Activated naive CD8-positive, alpha-beta T cell treated with anti-CD3 and anti-CD28 coated beads for 36 hours (primary cell): ENCODE results near the gene ATXN7L3. TPM values are rescaled to one million over a fixed set of nuclear protein-coding genes. Genes with fewer than 3 reads are reported as not detected.
"Not testable (repeated sequence)": the region's sequence is repeated elsewhere in the genome, so short reads cannot be mapped to it uniquely, and the experiment has no call there.

Experiments used
- DNase-seq: peaks from one replicate; pipeline ENCODE4 v3.0.0; 2021
- H3K27ac Mint-ChIP-seq: one replicate; pipeline ENCODE4 v1.8.0; 2022; ENCODE audit warnings: mild to moderate bottlenecking, moderate library complexity, mixed read lengths
- H3K27me3 Mint-ChIP-seq: one replicate; pipeline ENCODE4 v1.8.0; 2022; ENCODE audit warnings: mild to moderate bottlenecking, mixed read lengths
- H3K36me3 Mint-ChIP-seq: one replicate; pipeline ENCODE4 v1.8.0; 2021; ENCODE audit warnings: mild to moderate bottlenecking, mixed read lengths
- H3K4me1 Mint-ChIP-seq: one replicate; pipeline ENCODE4 v1.8.0; 2021; ENCODE audit warnings: mixed read lengths
- H3K4me3 Mint-ChIP-seq: one replicate; pipeline ENCODE4 v1.8.0; 2022; ENCODE audit warnings: mild to moderate bottlenecking, moderate library complexity, mixed read lengths
- H3K9me3 Mint-ChIP-seq: one replicate; pipeline ENCODE4 v1.8.0; 2022; ENCODE audit warnings: mixed read lengths
- total RNA-seq, 2 experiments: library from RNA; stranded (reverse); gene quantifications; one replicate each; pipeline ENCODE4 v1.2.3, GENCODE V29; 2021

Gene ATXN7L3
- 10 to 100 TPM; 78.7 to 83.4 TPM for total RNA-seq

GRCh38 chr17:44199553-44200477 lies at the start of gene ATXN7L3:
TSS of gene ATXN7L3 (minus strand) at chr17:44199884. CDS start at chr17:44198070, 1,814 bp downstream.
- Mint-ChIP-seq H3K36me3 (peaks cover 5% of the 10 kb centered on the region), H3K4me1 (peaks cover 41% of the 10 kb centered on the region), H3K9me3 (no peaks in the 10 kb centered on the region), H3K27ac (peak within 1 kb of the TSS; percentile 94), H3K4me3 (peak within 1 kb of the TSS; percentile 89), H3K27me3 (no peaks in the 10 kb centered on the region)
- peak; percentile 99 for DNase-seq

GRCh38 chr17:44247876-44248736 lies 48.4 kb upstream of the ATXN7L3 start:
- Mint-ChIP-seq H3K9me3 (no peaks in the 10 kb centered on the region), H3K4me1 (peaks cover 36% of the 10 kb centered on the region), H3K4me3 (no peak overlapping the region), H3K27me3 (no peaks in the 10 kb centered on the region), H3K36me3 (no peaks in the 10 kb centered on the region), H3K27ac (no peak overlapping the region)
- DNase-seq: no peak

GRCh38 chr17:44247440-44247841 lies 47.8 kb upstream of the ATXN7L3 start:
- Mint-ChIP-seq H3K27me3 (no peaks in the 10 kb centered on the region), H3K4me1 (peaks cover 36% of the 10 kb centered on the region), H3K9me3 (no peaks in the 10 kb centered on the region), H3K36me3 (no peaks in the 10 kb centered on the region), H3K27ac (peak overlapping the region; percentile 89), H3K4me3 (no peak overlapping the region)
- DNase-seq: no peak

GRCh38 chr17:44241106-44241624 lies 41.5 kb upstream of the ATXN7L3 start:
- Mint-ChIP-seq H3K36me3 (no peaks in the 10 kb centered on the region), H3K4me1 (peaks cover 16% of the 10 kb centered on the region), H3K4me3 (no peak overlapping the region), H3K9me3 (no peaks in the 10 kb centered on the region), H3K27me3 (no peaks in the 10 kb centered on the region), H3K27ac (no peak overlapping the region)
- no peak for DNase-seq

- not testable (repeated sequence) for DNase-seq, H3K36me3 Mint-ChIP-seq, H3K9me3 Mint-ChIP-seq, H3K4me3 Mint-ChIP-seq, H3K27me3 Mint-ChIP-seq, H3K27ac Mint-ChIP-seq
- H3K4me1 Mint-ChIP-seq: peaks cover 10% of the 10 kb centered on the region
Measured at GRCh38 chr17:44237886-44238285, 38.2 kb upstream of the ATXN7L3 start.

GRCh38 chr17:44236444-44236991 lies 36.8 kb upstream of the ATXN7L3 start:
- H3K27me3 Mint-ChIP-seq: no peaks in the 10 kb centered on the region
- no peak for DNase-seq
- no peak overlapping the region for H3K27ac Mint-ChIP-seq
- H3K9me3 Mint-ChIP-seq: no peaks in the 10 kb centered on the region
- no peaks in the 10 kb centered on the region for H3K36me3 Mint-ChIP-seq
- no peak overlapping the region for H3K4me3 Mint-ChIP-seq
- H3K4me1 Mint-ChIP-seq: peaks cover 10% of the 10 kb centered on the region

- no peak for DNase-seq
- no peak overlapping the region for H3K4me3 Mint-ChIP-seq
- peaks cover 10% of the 10 kb centered on the region for H3K4me1 Mint-ChIP-seq
- no peaks in the 10 kb centered on the region for H3K36me3 Mint-ChIP-seq
- no peaks in the 10 kb centered on the region for H3K9me3 Mint-ChIP-seq
- no peak overlapping the region for H3K27ac Mint-ChIP-seq
- H3K27me3 Mint-ChIP-seq: no peaks in the 10 kb centered on the region
Measured at GRCh38 chr17:44235583-44235936, 35.9 kb upstream of the ATXN7L3 start.

GRCh38 chr17:44233582-44233981 lies 33.9 kb upstream of the ATXN7L3 start:
- H3K27ac Mint-ChIP-seq: no peak overlapping the region
- H3K9me3 Mint-ChIP-seq: no peaks in the 10 kb centered on the region
- H3K27me3 Mint-ChIP-seq: no peaks in the 10 kb centered on the region
- no peak overlapping the region for H3K4me3 Mint-ChIP-seq
- no peaks in the 10 kb centered on the region for H3K36me3 Mint-ChIP-seq
- DNase-seq: no peak
- peaks cover 10% of the 10 kb centered on the region for H3K4me1 Mint-ChIP-seq

GRCh38 chr17:44232061-44232460 lies 32.4 kb upstream of the ATXN7L3 start:
- peaks cover 10% of the 10 kb centered on the region for H3K4me1 Mint-ChIP-seq
- no peaks in the 10 kb centered on the region for H3K36me3 Mint-ChIP-seq
- H3K27ac Mint-ChIP-seq: no peak overlapping the region
- no peaks in the 10 kb centered on the region for H3K9me3 Mint-ChIP-seq
- no peak for DNase-seq
- no peak overlapping the region for H3K4me3 Mint-ChIP-seq
- H3K27me3 Mint-ChIP-seq: no peaks in the 10 kb centered on the region

GRCh38 chr17:44230140-44230539 lies 30.5 kb upstream of the ATXN7L3 start:
- no peak for DNase-seq
- Mint-ChIP-seq H3K9me3 (no peaks in the 10 kb centered on the region), H3K36me3 (no peaks in the 10 kb centered on the region), H3K27ac (no peak overlapping the region), H3K27me3 (no peaks in the 10 kb centered on the region), H3K4me1 (peaks cover 4% of the 10 kb centered on the region), H3K4me3 (no peak overlapping the region)

GRCh38 chr17:44229090-44229489 lies 29.4 kb upstream of the ATXN7L3 start:
- Mint-ChIP-seq H3K9me3 (no peaks in the 10 kb centered on the region), H3K4me1 (no peaks in the 10 kb centered on the region), H3K36me3 (no peaks in the 10 kb centered on the region), H3K27ac (no peak overlapping the region), H3K27me3 (no peaks in the 10 kb centered on the region), H3K4me3 (no peak overlapping the region)
- DNase-seq: no peak

GRCh38 chr17:44223541-44224071 lies 23.9 kb upstream of the ATXN7L3 start:
- no peak for DNase-seq
- H3K4me3 Mint-ChIP-seq: no peak overlapping the region
- no peak overlapping the region for H3K27ac Mint-ChIP-seq
- no peaks in the 10 kb centered on the region for H3K9me3 Mint-ChIP-seq
- H3K27me3 Mint-ChIP-seq: no peaks in the 10 kb centered on the region
- H3K4me1 Mint-ChIP-seq: peaks cover 13% of the 10 kb centered on the region
- peaks cover 3% of the 10 kb centered on the region for H3K36me3 Mint-ChIP-seq

- peak; percentile 66 for DNase-seq
- Mint-ChIP-seq H3K4me1 (peaks cover 13% of the 10 kb centered on the region), H3K4me3 (peak overlapping the region; percentile 82), H3K27me3 (no peaks in the 10 kb centered on the region), H3K9me3 (no peaks in the 10 kb centered on the region), H3K27ac (peak overlapping the region; percentile 87), H3K36me3 (peaks cover 9% of the 10 kb centered on the region)
Measured at GRCh38 chr17:44222112-44222869, 22.6 kb upstream of the ATXN7L3 start.

GRCh38 chr17:44221862-44222111 lies 22.1 kb upstream of the ATXN7L3 start:
- Mint-ChIP-seq H3K4me3 (peak overlapping the region; percentile 82), H3K27ac (peak overlapping the region; percentile 87), H3K27me3 (no peaks in the 10 kb centered on the region), H3K9me3 (no peaks in the 10 kb centered on the region), H3K4me1 (peaks cover 13% of the 10 kb centered on the region), H3K36me3 (peaks cover 14% of the 10 kb centered on the region)
- DNase-seq: peak; percentile 30
